IPS DF 19.7 (cell line): ENCODE measurements around the gene CCDC57.

Source experiments
- DNase-seq: peaks from one replicate; pipeline ENCODE4 v3.0.0-alpha.2; 2013; ENCODE audit warnings: low read depth, low spot score

The CCDC57 gene

DNA sequence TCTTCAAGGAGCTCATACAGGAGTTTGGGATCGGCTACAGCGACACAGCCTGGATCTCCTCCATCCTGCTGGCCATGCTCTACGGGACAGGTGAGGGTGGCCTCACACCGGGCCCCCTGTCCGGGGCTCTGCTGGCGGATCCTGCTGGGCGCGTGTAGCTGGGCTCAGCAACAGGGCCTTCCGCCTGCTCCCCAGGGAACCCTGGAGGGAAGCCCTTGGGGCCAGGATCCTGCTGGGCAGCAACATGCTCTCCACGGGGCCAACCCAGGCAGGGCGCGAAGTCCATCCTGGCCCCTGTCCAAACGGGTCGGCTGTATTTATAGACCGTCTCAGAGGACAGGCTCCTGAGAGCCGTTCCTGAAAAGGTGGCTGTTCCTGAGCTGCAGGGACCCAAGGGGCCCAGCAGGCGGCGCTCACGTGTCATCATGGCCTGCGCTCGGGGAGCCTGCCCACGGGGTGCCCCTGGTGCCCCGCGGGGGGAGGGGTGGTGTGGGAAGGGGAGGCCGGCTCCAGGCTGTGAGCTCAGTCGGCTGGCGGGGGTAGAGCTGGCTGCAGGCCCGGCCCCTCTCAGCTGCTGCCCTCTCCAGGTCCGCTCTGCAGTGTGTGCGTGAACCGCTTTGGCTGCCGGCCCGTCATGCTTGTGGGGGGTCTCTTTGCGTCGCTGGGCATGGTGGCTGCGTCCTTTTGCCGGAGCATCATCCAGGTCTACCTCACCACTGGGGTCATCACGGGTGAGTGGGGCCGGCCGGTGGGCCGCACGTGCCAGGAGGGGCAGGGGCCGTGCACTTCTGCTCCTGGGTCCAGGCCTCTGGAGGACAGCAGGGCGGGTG lies 23.7 kb upstream of the CCDC57 start:
- no peak for DNase-seq

DNA sequence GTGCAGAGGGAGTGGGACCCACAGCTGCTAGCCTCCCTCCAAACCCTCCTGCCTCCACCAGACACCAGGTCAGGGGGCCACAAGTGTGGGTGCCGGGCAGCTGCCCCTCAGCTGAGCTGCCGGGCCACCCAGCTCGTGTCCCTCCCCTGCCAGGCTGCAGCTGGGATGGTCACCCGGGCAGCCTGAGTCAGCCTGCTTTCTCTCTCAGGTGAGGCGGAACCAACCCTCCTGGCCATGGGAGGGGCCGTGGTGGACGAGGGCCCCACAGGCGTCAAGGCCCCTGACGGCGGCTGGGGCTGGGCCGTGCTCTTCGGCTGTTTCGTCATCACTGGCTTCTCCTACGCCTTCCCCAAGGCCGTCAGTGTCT lies 23.1 kb upstream of the CCDC57 start:
- no peak for DNase-seq

GRCh38 chr17:82235056-82235774 lies 22.6 kb upstream of the CCDC57 start:
- no peak for DNase-seq

GRCh38 chr17:82234211-82235055 lies 21.8 kb upstream of the CCDC57 start:
- no peak for DNase-seq

DNA sequence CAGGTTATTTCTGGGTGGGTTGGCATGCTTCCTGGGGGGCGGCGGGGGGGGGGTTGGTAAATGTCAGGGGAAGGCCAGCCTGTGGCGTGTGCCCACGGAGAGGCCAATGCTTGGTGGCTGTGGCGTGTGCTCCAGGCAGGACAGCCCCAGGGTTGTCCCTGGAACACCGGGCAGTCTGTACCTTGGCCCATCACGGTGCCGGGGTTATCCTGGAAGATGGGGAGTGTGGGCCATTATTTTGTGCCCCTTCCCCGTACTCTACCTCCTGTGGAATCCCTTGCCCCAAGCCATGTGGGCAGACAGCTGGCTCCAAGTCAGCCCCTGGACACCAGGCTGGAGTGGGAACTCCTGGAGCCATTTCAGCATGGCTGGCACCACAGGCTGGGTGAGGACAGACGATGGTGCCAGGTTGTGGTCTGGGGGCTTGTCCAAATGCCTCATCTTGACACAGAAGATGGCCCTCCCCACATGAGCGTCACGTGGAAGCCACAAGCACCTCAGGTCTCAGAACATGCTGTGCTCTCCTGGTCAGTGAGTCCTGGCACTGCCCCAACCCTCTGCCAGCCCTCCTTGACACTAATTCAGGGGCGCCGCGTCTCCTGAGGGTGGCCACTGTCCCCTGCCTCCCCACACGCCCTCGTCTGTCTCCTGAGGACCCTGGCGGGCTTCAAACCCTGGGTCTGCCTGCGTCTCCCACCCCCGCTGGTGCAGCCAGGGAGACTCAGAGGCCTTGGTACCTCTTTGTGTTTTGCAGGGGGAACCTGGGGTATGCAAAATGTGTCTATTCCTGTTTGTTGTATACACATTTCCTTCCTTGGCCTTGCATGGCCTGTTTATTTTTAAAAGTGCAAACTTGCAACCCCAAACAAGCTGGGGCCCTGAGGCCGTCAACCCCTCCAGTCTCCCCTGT lies 20.5 kb upstream of the CCDC57 start:
- DNase-seq, result no peak

GRCh38 chr17:82232322-82232820 lies 19.7 kb upstream of the CCDC57 start:
- DNase-seq, result no peak

DNA sequence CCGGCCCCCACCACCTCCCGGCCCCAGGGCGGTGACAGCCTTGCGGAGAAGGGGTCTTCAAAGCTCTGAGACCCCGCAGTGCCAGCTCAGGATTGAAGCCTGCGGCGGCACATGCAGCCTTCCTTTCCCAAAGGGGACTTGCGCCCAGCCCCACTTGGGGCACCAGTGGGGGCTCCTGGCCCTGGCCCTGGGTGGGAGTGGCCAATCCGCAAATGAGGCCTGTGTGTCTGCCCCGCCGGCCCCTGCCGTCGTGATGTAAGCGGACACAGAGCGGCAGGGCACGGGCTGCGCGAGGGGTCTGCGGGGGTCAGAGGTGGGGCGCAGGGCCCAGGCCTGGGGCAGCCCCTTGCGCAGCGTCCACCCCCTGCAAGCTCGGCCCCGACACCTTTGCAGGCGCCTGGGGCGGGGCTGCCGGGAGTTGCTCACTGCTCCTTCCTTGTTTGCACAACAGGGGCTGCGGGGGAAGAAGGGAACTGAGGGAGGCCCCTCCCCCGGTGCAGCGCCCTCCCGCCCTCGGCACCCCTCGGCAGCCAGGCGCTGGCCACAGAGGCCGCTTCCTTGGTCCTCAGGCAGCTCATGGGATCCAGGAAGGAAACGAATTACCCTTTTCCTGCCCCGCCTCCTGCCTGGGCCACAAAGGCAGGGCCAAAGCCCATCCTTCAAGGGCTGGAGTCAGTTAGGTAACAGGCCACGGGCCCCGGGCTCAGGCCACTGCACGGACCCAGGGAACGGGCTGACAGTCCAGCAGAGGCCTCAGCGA lies 19.1 kb upstream of the CCDC57 start:
- no peak for DNase-seq

GRCh38 chr17:82231312-82231561 lies 18.6 kb upstream of the CCDC57 start:
- no peak for DNase-seq

DNA sequence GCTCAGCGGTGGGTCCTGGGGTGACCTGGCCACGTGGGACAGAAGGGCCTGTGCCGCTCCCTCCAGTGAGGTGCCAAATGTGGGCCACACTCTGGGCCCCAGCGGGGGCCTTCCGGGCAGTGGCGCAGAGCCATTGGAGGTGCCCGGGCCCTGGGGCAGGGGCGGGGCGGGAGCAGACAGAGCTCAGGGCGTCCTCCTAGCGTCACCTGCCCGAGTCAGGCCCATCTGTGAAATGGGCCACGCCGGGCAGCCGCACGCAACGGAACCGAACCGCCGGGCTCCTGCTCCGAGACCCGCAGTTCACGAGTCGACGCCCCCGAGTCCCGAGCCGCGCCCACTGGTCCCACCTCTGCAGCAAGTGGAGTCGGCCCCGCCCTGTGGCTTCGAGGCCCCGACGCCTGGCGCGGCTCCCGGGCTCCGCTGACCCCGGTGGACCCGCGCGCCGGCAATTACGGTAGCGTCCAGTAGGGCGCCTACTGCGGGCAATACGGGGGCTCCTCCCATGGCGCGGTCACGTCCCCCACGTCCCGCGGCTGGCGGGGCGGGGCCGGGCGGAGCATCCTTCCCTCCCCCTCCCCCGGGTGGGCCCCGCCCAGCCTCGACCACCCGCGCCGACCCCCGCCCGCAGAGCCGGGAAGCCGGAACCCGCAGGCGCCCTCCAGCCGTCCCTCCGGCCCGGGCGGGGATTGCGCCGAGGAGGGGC lies 18.1 kb upstream of the CCDC57 start:
- DNase-seq, result no peak

GRCh38 chr17:82229698-82230608 lies 17.3 kb upstream of the CCDC57 start:
- DNase-seq, result no peak

DNA sequence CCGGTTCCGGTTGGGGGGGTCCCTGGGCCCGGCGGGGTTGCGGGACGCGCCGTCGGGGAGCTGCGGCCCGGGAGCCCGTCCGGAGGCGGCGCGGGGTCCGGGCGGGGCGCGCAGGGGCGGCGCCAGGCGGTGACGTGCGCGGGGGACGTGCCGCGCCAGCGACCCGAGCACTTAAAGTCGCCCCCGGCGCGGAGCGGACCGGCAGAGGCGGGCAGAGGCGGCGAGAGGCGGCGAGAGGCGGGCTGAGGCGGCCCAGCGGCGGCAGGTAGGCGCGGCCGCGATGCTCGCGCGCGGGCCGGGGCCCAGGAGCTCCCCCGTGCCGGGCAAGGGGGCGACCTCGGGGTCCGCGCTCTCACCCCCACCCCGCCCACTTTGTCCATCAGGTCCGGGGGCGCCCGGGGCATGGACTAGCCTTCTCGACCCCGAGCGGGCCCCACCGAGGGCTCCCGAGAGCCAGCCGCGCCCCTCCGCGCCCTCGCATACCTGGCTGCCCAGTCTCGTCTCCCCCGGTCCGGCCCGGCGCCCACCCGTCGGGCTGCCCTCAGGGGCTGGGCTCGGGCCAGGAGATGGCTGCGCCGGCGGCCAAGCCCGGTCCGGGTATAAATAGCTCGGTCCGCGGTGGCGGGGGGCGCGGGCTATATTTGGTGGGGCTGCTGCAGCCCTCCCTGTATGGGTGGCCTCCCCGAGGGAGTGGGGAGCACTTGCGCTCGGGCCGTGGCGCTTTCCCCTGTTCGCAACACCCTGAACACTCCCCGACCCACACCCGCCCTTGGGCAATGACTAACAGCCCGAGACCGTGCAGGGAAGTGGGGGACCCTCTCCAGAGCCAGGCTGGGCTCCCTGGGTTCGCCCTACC lies 16.4 kb upstream of the CCDC57 start, which contains the start of gene SLC16A3:
Gene SLC16A3 (plus strand): TSS at position 201 of the 856 bp plus-strand sequence. CDS start 6,967 bp downstream, outside the sequence.
- DNase-seq, result no peak

DNA sequence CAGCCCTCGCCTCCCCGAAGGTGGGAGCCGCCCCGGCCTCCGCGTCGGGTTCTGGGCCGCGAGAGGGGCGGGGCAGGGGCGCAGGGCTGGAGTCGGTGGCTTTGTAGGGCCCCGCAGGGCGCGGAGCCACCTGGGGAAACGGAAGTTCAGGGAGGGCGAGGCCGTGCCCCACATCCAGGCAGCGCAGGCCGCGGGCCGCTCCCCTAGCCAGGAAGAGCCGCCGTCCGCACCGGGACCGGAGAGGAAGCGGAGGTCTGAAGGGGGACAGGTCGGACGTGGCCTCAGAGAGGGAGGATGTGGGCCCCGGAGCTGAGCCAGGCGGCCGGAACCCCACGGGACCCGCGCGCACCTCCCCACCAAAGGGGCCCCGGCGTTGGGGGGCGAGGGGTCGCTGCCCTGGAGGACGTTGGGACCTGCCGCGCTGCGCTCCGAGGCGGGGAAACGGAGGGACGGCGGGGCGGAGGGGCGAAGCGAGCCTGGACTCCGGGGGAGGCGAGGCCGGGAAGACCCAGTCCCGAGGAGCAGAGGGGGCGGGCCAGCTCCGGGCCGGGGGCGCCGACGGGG lies 15.7 kb upstream of the CCDC57 start:
- no peak for DNase-seq

DNA sequence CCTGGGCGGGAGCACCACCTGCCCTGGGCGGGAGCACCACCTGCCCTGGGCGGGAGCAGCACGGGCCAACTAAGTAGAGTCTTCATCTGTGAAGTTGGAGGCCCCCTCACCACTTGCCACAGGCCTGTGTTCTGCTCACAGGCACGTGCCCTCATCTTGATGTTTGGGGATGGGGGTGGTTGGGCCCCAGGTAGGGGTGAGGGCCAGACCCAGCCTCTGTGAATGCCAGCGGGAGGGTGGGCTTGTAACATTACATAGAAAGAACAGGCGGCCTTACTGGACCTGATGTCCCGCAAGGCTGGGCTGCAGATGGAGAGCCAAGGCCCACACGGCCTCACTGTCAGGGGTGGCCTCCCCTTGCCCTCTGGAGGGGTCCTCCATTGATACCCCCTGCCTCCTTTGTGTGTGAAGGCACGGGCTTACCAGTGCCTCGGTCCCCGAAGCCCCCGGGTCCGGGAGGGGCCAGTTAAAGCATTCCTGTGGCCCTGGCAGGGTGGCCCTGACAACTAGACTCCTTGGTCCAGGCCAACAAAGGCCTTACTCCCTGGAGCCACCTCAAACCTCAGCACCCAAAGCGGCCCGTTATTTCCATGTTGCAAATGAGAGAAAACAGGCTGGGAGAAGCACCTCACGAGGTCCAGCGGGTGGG lies 15.1 kb upstream of the CCDC57 start:
- DNase-seq, result no peak

DNA sequence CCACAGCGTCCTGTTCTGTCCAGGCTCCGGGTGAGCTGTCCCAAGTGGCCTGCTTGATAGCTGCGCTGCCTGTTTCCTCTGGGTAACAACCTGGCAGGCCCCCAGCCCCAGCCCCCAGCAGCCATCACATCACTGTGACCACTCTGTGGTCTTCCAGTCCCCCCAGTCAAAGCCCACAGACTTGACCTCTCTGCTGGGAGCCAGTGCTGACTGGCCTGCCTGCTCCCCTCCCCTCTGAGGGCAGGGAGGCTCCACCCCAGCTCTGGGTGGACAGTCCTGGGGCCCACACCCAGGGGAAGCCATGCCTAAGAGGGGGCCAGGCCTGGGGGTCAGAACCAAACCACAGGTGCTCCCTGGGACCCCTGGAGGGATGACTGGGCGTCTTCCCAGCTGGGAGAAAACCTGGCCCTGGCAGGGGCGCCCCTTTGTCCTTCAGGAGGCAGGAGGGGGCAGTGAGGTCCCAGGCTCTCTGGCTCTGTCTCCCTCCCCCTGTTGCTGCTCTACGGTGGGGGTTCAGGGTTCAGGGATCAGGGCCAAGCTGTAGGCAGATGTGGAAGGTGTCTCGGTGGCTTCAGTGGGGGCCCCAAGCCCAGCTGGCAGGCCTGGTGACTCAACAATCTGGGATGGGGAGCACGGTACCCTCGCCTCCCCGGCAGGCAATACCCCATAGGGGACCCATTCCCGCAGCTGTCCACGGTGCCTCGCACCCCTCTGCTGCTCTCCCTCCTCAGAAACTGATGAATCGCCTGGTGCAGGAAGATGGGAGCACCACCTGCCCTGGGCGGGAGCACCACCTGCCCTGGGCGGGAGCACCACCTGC lies 14.4 kb upstream of the CCDC57 start:
- no peak for DNase-seq

GRCh38 chr17:82226146-82226808 lies 13.6 kb upstream of the CCDC57 start:
- no peak for DNase-seq
